Rectal smooth muscle tissue (tissue), 1 donor: ENCODE data around the gene NEUROD6.

Experiments
- H3K27ac ChIP-seq: one replicate; pipeline ENCODE4 v1.7.0; 2013; ENCODE audit warnings: low read depth, low read length, inconsistent platforms
- H3K27me3 ChIP-seq: one replicate; pipeline ENCODE4 v1.7.0; 2013; ENCODE audit warnings: low read length; ENCODE audit not compliant: control insufficient read depth, insufficient read depth
- H3K36me3 ChIP-seq: one replicate; pipeline ENCODE4 v1.7.0; 2013; ENCODE audit warnings: low read length; ENCODE audit not compliant: control insufficient read depth, insufficient read depth
- H3K4me1 ChIP-seq: one replicate; pipeline ENCODE4 v1.7.0; 2013; ENCODE audit warnings: low read length; ENCODE audit not compliant: control insufficient read depth, insufficient read depth
- H3K4me3 ChIP-seq: one replicate; pipeline ENCODE4 v1.7.0; 2013; ENCODE audit warnings: low read length
- H3K9ac ChIP-seq: one replicate; pipeline ENCODE4 v1.7.0; 2013; ENCODE audit warnings: low read length

Gene NEUROD6

GRCh38 chr7:31304446-31304845 lies 36.1 kb downstream of the NEUROD6 start:
- H3K9ac ChIP-seq, result no peak overlapping the region
- no peak overlapping the region for H3K27ac ChIP-seq
- H3K4me3 ChIP-seq, result no peak overlapping the region
- H3K27me3 ChIP-seq, result no peaks in the 10 kb centered on the region
- H3K4me1 ChIP-seq, result no peaks in the 10 kb centered on the region
- H3K36me3 ChIP-seq, result no peaks in the 10 kb centered on the region

GRCh38 chr7:31302356-31302755 lies 38.2 kb downstream of the NEUROD6 start:
- Histone ChIP-seq H3K27ac (no peak overlapping the region), H3K4me3 (no peak overlapping the region), H3K4me1 (no peaks in the 10 kb centered on the region), H3K9ac (no peak overlapping the region), H3K36me3 (no peaks in the 10 kb centered on the region), H3K27me3 (no peaks in the 10 kb centered on the region)

GRCh38 chr7:31299336-31299735 lies 41.2 kb downstream of the NEUROD6 start:
- Histone ChIP-seq H3K27me3 (no peaks in the 10 kb centered on the region), H3K4me1 (no peaks in the 10 kb centered on the region), H3K4me3 (no peak overlapping the region), H3K9ac (no peak overlapping the region), H3K36me3 (no peaks in the 10 kb centered on the region), H3K27ac (no peak overlapping the region)

- Histone ChIP-seq H3K4me3 (no peak overlapping the region), H3K27me3 (no peaks in the 10 kb centered on the region), H3K36me3 (no peaks in the 10 kb centered on the region), H3K27ac (no peak overlapping the region), H3K4me1 (no peaks in the 10 kb centered on the region), H3K9ac (no peak overlapping the region)
These were observed 49.9 kb downstream of the NEUROD6 start for GRCh38 chr7:31290601-31291000.
